HG02759 (cell line): ENCODE measurements around the gene KCTD3.

Source experiments
- ATAC-seq: cut with Tn5 transposase; IDR thresholded peaks from one replicate; pipeline ENCODE4 v1.9.1; 2021; ENCODE audit warnings: mild to moderate bottlenecking, moderate library complexity; ENCODE audit not compliant: unreplicated experiment

Gene KCTD3

DNA sequence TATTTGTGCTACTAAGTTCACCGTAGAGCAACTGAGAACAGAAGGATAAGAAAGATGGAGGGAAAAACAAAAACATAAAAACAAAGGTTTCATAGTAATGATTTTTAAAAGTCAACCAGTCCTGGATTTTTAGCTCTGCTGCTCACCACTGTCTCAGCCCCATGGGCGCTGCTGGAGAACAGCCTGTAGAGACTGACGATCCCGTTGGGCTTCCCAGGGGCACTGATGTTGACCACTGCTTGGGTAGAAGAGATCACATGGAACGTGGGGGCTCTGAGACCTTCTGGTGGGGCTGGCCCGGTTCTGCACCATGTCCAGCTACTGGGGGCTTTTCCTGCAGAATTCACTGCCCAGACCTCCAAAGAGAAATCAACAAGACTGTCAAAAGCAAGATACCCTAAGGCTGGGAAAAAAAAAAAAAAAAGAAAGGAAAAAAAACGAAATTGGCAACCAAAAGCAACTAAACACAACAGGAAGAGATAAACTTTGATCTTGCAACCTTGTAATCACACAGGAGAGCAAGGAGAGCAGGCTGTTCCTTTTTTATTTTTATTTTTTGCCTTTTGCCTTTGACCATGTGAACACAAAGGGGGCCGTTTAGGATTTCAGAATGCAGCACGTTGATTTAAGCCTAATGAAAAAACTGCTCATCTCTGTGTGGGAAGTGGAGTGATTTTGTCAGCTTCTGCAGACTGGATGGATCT, 83.5 kb downstream of the KCTD3 start:
- ATAC-seq = no peak

- no peak for ATAC-seq
These were observed 84.8 kb downstream of the KCTD3 start for GRCh38 chr1:215651867-215652266.

DNA sequence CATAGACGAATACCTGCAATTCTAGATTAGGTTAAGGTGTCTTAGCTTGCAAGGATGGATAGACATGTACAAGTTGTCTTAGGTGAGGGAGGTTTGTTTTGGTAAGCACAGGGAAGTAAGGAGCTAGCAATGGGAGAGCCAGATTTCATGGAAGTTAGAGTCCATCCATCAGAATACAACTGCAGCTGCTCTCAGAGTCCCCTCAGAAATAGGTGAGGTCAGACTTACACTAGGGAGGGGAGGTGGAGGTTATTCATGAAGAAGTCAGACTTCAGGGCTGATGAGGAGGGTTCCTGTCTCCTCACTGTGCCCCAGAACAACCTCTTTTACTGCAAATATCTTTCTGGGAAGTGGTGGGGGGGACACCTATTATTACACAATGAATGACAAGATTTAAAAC, 85.3 kb downstream of the KCTD3 start:
- ATAC-seq = no peak

DNA sequence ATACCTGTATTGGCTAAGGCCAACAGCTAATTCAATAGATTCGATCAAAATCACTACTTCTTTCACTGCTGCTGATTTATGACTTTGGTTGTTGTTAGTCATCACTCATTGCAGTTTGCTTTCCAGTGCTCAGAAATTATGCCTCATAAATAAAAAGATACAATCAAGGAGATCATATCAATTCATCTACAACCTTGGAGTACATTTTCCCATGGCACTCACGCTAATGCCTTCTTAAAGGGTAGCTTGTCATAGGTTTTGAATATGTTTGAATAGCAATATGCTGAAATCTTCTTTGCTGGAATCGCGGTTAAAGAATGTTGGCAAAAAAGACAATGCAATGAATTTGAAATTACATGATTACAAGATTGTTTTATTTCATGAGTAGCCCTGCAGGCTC, 89.9 kb downstream of the KCTD3 start:
- no peak for ATAC-seq

DNA sequence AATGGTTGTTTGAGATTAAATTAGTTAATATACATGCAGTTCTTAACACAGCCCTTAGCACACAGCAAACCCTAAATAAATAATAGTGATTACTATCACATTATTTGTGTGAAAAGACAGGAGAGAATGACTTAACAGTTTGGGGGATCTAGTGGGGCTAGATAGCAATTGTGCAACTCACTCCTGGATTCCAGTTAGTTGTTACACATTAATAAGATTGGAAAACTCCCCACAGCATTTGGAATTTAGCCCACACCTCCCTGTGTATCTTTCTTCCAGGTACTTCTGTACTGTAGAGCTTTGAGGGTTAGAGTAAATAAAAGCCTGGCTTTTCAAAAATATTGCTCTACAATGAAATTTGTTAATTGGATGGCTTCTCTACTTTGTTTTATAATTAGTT, 93.2 kb downstream of the KCTD3 start:
- no peak for ATAC-seq

DNA sequence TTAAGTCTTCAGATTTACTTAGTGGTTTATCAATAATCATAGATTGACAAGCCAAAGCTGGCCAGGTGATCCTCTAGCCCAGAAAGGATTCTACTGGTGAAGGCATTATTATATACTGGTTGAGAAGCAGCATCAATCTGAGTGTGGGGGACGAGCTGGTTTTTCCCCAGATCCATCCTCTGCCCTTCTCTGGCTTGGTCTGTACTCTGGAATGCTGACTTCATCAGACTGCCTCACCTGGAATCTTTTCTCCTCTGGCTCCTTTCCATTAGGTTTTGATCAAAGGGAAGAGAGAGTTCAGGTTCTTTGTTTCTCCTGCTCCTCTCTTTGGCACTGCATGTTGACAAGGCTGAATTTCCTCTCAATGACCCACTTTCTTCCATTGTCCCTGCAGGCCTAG, 93.9 kb downstream of the KCTD3 start:
- ATAC-seq = no peak

GRCh38 chr1:215665215-215665614, 98.1 kb downstream of the KCTD3 start:
- ATAC-seq = no peak

- ATAC-seq = no peak
These were observed 100.7 kb downstream of the KCTD3 start for GRCh38 chr1:215667761-215668160.

DNA sequence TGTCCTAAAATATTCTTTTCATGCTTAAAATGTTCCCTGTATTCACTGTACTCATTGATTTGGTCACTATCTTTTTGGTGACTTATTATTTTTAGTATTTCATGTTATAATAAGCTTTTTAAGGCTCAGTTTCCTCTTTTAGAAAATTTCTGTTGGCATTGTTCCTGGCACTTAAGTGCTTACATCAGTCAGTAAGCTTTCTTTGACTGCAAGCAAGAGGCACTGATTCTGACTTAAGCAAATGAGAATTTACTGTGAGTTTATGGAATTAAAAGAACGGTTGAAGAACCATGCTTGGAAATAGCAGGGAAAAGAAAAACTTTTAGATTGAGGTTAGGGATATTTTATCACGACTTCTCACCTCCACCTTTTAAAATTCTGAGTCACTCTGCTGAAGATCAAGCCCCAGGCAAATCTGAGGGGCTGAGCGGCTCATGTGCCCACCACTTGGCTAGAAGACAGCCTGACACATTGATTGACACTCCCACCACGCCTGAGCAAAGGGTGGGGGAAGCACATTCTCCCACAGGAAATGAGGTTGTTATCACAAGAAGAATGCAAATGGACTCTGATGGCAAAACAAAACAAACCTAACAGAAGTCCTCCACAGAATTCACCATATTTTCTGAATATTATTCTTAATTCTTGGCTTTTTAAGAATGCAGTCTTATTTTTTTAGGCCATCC, 102.8 kb downstream of the KCTD3 start:
- no peak for ATAC-seq
